Measurements from ENCODE around the gene P2RY8. TPM values are rescaled to one million over a fixed set of nuclear protein-coding genes. Genes with fewer than 3 reads are reported as not detected.

Gene P2RY8
- total and polyA plus RNA-seq, 10 of the 15 experiments (the other 5 are each of a cell fraction or from before 2014, with no cell fraction given), result 2.0 to 64.4 (median 36.5) TPM

DNA sequence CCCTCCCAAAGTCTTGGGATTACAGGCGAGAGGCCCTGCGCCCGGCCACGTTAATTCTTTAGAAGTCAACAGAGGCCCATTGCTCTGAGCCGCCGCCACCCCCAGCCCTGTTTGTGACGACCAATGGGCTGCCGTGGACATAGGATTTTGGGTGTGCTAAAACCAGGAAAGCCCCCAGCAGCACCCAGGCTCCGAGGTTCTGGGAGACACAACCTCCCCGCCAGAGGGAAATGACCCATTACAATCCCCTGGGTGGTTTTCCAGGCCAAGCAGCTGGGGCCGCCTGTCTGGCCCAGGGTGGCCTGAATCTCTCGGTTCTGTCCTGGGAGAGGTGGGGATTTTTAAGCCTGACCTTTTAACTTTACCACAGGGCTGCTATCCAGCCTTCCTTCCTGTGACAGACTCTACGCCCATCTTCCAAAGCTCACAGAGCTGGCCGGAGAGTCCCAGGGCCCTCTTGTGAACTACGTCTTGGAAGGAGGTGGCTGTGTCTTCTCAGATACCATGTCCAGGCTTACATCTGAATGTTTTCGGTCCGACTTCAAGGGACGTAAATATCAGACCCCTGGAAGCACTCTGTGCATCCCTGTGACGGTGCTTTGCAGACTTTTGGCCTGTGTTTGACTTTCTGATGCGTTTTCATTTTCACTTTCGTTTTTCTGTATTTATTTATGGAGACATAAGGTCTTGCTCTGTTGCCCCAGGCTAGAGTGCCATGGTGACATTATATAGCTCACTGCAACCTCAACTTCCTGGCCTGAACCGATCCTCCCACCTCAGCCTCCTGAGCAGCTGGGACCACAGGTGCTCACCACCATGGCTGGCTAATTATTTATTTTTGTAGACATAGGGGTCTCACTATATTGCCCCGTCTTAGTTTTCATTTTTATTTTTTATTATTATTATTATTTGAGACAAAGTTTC is 36.0 kb downstream of the P2RY8 start (continued):
- TF ChIP-seq ZNF592 (IDR thresholded peaks at IDR 0.05) (no peak), TARDBP (IDR thresholded peaks at IDR 0.05; ENCODE audit: borderline replicate concordance) (no peak), ZNF274 (IDR thresholded peaks at IDR 0.05; ENCODE audit: insufficient read depth, insufficient read length) (no peak), RAD21 (IDR thresholded peaks at IDR 0.05; ENCODE audit: insufficient read depth, low read depth, low read length) (0 out of 2 replicates have a peak, but pooled peaks have one; percentile 3), ZNF24 (IDR thresholded peaks at IDR 0.05) (peak; percentile 72), TBL1XR1 (IDR thresholded peaks at IDR 0.05; ENCODE audit: low read depth, low read length) (peak; percentile 81; the same call in 1 of the 2 replicates), ZNF217 (IDR thresholded peaks at IDR 0.05) (peak; percentile 97), POLR2AphosphoS5 (IDR thresholded peaks at IDR 0.05; ENCODE audit: low read length) (peak; percentile 43; the same call in 1 of the 2 replicates), MYC (IDR thresholded peaks at IDR 0.05; ENCODE audit: insufficient read depth, insufficient read length, insufficient replicate concordance, low read length, severe bottlenecking) (no peak), TCF7 (IDR thresholded peaks at IDR 0.05; ENCODE audit: borderline replicate concordance) (no peak), REST (IDR thresholded peaks at IDR 0.05; ENCODE audit: low read depth, low read length) (no peak), TAF1 (IDR thresholded peaks at IDR 0.05; ENCODE audit: borderline replicate concordance, low read depth, low read length) (no peak), EED (IDR thresholded peaks at IDR 0.05; ENCODE audit: low read depth) (peak; percentile 67), IKZF2 (IDR thresholded peaks at IDR 0.05) (peak; percentile 74 to 78), TCF12 (IDR thresholded peaks at IDR 0.05; ENCODE audit: low read depth, low read length) (peak; percentile 97), BCL11A (IDR thresholded peaks at IDR 0.05; ENCODE audit: low read depth, low read length) (no peak), GATAD2B (conservative IDR thresholded peaks at IDR 0.05; ENCODE audit: low read depth) (0 out of 2 replicates have a peak, but pooled peaks have one; percentile 61), NR2C1 (IDR thresholded peaks at IDR 0.05) (no peak)
- TF ChIP-seq, protein P1, sequence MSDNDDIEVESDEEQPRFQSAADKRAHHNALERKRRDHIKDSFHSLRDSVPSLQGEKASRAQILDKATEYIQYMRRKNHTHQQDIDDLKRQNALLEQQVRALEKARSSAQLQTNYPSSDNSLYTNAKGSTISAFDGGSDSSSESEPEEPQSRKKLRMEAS (IDR thresholded peaks at IDR 0.05; ENCODE audit: low read depth, low read length), result no peak
